ENCODE measurements around the gene BHLHE41. TPM values are rescaled to one million over a fixed set of nuclear protein-coding genes. Genes with fewer than 3 reads are reported as not detected.

The BHLHE41 gene
- total and polyA plus RNA-seq, 2 experiments from 2014 or later: 0.24 to 0.46 TPM

DNA sequence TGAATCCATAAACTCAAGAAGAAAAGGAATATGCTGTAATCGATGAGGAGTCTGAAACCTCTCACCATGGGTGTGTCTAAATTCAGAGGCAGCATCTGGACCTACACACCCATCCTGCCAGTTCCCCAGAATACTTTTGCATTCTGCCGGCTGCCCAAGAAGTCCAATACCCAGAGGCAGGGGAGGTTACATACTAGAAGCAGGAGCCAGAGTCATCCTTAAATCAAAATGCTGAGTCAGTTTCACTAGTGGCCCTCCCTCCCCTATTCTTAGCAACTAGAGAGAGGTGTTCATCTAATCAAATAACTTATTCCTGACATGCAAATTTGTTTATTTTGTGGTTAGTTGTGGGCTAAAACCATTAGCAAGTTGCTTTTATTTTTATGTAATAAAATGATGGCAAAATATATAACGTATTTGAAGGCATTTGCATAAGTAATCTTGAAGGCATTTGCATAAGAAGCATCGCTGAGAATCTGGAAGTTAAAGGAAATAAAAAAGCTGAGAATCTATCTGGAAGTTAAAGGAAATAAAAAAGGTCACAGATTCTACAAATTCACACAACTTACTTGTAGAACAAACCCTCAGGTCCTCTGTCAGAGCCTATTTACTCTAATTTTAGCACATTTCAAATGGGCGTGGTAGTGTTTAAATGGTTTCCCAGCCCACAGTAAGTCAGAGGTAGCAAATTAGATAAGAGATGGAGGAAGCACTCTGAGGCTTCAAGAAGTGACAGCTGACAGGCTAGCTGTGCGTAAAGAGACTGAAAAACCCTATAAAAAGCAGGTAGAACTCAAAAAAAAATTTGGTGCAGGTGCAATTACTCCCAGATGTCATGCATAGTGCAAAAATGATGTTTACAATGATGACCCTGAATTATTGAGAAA, 7.8 kb downstream of the BHLHE41 start:
- DNase-seq (ENCODE audit: low read depth in 1 of 2, low spot score in 1 of 2): no peak
- Histone ChIP-seq H3K9me3 (ENCODE audit: low read depth) (no peaks in the 10 kb centered on the region), H3K4me3 (no peak overlapping the region), H3K27me3 (peaks cover 46% of the 10 kb centered on the region), H3K27ac (no peak overlapping the region), H3K36me3 (no peaks in the 10 kb centered on the region), H3K4me1 (ENCODE audit: low read depth) (peaks cover 13% of the 10 kb centered on the region)
- TF ChIP-seq, protein P1, sequence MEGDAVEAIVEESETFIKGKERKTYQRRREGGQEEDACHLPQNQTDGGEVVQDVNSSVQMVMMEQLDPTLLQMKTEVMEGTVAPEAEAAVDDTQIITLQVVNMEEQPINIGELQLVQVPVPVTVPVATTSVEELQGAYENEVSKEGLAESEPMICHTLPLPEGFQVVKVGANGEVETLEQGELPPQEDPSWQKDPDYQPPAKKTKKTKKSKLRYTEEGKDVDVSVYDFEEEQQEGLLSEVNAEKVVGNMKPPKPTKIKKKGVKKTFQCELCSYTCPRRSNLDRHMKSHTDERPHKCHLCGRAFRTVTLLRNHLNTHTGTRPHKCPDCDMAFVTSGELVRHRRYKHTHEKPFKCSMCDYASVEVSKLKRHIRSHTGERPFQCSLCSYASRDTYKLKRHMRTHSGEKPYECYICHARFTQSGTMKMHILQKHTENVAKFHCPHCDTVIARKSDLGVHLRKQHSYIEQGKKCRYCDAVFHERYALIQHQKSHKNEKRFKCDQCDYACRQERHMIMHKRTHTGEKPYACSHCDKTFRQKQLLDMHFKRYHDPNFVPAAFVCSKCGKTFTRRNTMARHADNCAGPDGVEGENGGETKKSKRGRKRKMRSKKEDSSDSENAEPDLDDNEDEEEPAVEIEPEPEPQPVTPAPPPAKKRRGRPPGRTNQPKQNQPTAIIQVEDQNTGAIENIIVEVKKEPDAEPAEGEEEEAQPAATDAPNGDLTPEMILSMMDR (IDR thresholded peaks at IDR 0.05; ENCODE audit: low read depth, low read length): no peak

DNA sequence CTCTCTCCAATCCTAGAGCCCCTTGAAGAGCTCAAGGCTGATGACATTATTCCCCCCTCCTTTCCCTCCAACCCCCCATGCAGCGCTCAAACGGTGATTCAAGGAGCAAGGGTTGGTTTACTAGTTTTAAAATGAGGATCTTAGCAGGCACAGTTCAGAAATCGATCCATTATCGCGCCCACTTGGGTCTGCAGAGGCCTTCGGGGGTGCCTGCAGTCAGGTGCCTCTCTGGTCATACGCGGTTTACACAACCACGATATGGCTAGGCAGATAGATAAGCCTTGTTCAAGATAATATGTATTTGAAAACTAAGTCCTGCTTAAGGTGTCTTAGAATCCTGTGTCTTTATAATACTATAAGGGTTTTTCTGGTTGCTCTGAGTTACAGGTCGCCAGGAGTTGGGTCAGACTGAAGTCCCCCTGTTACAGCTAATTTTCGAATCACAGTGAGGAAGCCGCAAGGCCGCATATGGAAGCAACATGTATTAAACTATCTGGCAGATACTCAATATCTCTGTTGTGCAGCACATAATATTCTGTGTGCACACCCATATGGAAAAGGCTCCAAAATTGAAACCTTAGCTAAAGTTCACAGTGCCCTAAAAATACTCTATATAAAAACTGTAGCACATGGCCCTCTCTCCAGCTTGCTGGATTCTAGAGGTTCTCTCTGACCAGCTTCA, 10.0 kb downstream of the BHLHE41 start:
- DNase-seq (ENCODE audit: low read depth in 1 of 2, low spot score in 1 of 2): no peak
- H3K36me3 ChIP-seq: no peaks in the 10 kb centered on the region
- TF ChIP-seq, protein P1 (IDR thresholded peaks at IDR 0.05; ENCODE audit: low read depth, low read length): no peak
- H3K4me3 ChIP-seq: peak overlapping the region; percentile 43
- peaks cover 13% of the 10 kb centered on the region for H3K4me1 ChIP-seq (ENCODE audit: low read depth)
- H3K27ac ChIP-seq: no peak overlapping the region
- H3K9me3 ChIP-seq (ENCODE audit: low read depth): no peaks in the 10 kb centered on the region
- peaks cover 40% of the 10 kb centered on the region for H3K27me3 ChIP-seq

DNA sequence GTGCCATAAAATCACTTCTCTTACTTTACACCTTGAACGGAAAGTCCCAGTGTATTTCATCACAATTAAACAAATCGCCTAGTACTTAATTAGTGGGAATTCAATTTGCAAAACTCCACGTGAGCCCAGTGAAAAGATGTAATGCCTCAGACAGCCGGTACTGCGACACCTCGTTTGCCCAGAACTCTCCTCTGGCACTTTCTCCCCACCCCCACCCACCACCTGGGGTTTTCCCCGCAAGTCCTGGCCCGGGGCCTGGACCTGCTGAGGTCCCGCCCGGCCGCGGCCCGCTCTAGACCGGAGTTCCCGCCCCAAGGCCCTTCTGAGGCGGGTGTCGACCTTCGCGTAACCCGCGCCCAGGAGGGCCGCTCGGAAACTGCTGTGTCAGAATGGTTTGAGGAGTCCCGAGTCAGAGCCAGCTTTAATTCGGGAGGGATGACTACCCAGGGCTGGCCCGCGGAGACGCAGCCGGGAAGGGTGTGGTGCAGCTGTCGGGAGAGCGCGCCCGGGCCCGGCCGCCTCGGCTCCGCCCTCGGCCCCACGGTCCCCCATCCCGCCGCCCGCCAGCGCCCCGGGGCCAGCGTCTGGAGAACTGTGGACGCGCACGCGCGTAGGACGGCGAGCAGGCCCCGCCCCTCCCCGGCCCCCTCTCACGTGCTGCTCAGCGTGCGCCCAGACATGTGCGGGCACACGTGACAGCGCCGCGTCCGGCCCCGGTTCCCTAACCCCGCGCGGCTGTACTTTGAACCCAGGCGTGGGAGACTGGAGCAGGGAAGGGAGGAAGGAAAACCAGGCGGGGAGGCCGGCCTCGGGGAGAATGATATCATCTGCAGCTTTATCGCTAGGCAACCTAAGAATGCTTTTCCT, 10.8 kb downstream of the BHLHE41 start:
- H3K27ac ChIP-seq: no peak overlapping the region
- H3K4me3 ChIP-seq: peak overlapping the region; percentile 43
- no peaks in the 10 kb centered on the region for H3K36me3 ChIP-seq
- H3K27me3 ChIP-seq: peaks cover 35% of the 10 kb centered on the region
- TF ChIP-seq, protein P1 (IDR thresholded peaks at IDR 0.05; ENCODE audit: low read depth, low read length): peak; percentile 24
- peak; percentile 81 to 93 for DNase-seq (ENCODE audit: low read depth in 1 of 2, low spot score in 1 of 2)
- H3K4me1 ChIP-seq (ENCODE audit: low read depth): peaks cover 13% of the 10 kb centered on the region
- no peaks in the 10 kb centered on the region for H3K9me3 ChIP-seq (ENCODE audit: low read depth)

DNA sequence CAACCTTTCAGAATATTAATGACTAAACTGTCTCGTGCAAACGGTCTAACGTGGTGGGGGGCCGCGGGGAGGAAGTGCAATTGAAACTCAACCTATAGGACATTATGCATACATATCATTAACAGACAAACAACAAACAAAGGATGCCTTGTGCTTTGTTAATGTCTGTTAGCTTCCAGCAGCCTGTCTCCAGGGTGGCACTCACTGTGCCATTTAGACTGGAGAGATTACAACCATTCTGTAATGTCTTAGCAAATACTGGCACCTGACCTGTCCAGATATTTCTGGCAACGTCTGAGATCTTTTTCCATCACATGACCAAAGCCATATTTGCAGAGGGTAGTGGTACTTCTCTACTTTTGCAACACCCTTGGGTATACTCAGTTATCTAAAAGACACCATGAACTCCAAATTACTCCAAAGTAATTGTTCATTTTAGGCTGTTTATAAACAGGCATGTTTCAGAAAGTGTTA, 11.6 kb downstream of the BHLHE41 start:
- H3K27ac ChIP-seq: no peak overlapping the region
- H3K27me3 ChIP-seq: peaks cover 33% of the 10 kb centered on the region
- DNase-seq (ENCODE audit: low read depth in 1 of 2, low spot score in 1 of 2): no peak
- no peaks in the 10 kb centered on the region for H3K36me3 ChIP-seq
- TF ChIP-seq, protein P1 (IDR thresholded peaks at IDR 0.05; ENCODE audit: low read depth, low read length): no peak
- H3K9me3 ChIP-seq (ENCODE audit: low read depth): no peaks in the 10 kb centered on the region
- H3K4me3 ChIP-seq: no peak overlapping the region
- peaks cover 13% of the 10 kb centered on the region for H3K4me1 ChIP-seq (ENCODE audit: low read depth)

GRCh38 chr12:26112703-26113147, 12.1 kb downstream of the BHLHE41 start:
- H3K27ac ChIP-seq: no peak overlapping the region
- H3K4me3 ChIP-seq: no peak overlapping the region
- DNase-seq (ENCODE audit: low read depth in 1 of 2, low spot score in 1 of 2): no peak
- no peaks in the 10 kb centered on the region for H3K36me3 ChIP-seq
- TF ChIP-seq, protein P1 (IDR thresholded peaks at IDR 0.05; ENCODE audit: low read depth, low read length): no peak
- H3K4me1 ChIP-seq (ENCODE audit: low read depth): peaks cover 13% of the 10 kb centered on the region
- H3K9me3 ChIP-seq (ENCODE audit: low read depth): no peaks in the 10 kb centered on the region
- peaks cover 30% of the 10 kb centered on the region for H3K27me3 ChIP-seq

All from cardiac muscle cell (in vitro differentiated cells and primary cell).